ENCODE measurements around the gene SEPHS2. TPM values are rescaled to one million over a fixed set of nuclear protein-coding genes. Genes with fewer than 3 reads are reported as not detected.
"Not testable (repeated sequence)": the region's sequence is repeated elsewhere in the genome, so short reads cannot be mapped to it uniquely, and the experiment has no call there.

SEPHS2 gene, protein sequence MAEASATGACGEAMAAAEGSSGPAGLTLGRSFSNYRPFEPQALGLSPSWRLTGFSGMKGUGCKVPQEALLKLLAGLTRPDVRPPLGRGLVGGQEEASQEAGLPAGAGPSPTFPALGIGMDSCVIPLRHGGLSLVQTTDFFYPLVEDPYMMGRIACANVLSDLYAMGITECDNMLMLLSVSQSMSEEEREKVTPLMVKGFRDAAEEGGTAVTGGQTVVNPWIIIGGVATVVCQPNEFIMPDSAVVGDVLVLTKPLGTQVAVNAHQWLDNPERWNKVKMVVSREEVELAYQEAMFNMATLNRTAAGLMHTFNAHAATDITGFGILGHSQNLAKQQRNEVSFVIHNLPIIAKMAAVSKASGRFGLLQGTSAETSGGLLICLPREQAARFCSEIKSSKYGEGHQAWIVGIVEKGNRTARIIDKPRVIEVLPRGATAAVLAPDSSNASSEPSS
- polyA plus RNA-seq (ENCODE audit: insufficient read length in 12 of 12): 10 to 100 TPM in 11 of 12 donors, not detected in 1; 12.6 to 32.9 (median 15.5) TPM
- long read RNA-seq, donor 1, transcript SEPHS2-201 (1 exons, 2,551 nt): major isoform, 106 of 106 reads
- long read RNA-seq, donor 1, partial matches to known transcripts: 0 of 106 reads
- long read RNA-seq, donor 1, other reads (novel, unspliced or antisense): 0 of 106 reads
- long read RNA-seq, donor 2, transcript SEPHS2-201 (1 exons, 2,551 nt): major isoform, 28 of 28 reads
- long read RNA-seq, donor 2, partial matches to known transcripts: 0 of 28 reads
- long read RNA-seq, donor 2, other reads (novel, unspliced or antisense): 0 of 28 reads
- long read RNA-seq, donor 3, transcript SEPHS2-201 (1 exons, 2,551 nt): major isoform, 10 of 10 reads
- long read RNA-seq, donor 3, partial matches to known transcripts: 0 of 10 reads
- long read RNA-seq, donor 3, other reads (novel, unspliced or antisense): 0 of 10 reads
- long read RNA-seq, donor 4, transcript SEPHS2-201 (1 exons, 2,551 nt): major isoform, 8 of 8 reads
- long read RNA-seq, donor 4, partial matches to known transcripts: 0 of 8 reads
- long read RNA-seq, donor 4, other reads (novel, unspliced or antisense): 0 of 8 reads
- long read RNA-seq, donor 5, transcript SEPHS2-201 (1 exons, 2,551 nt): major isoform, 31 of 31 reads
- long read RNA-seq, donor 5, partial matches to known transcripts: 0 of 31 reads
- long read RNA-seq, donor 5, other reads (novel, unspliced or antisense): 0 of 31 reads
- long read RNA-seq, donor 6, transcript SEPHS2-201 (1 exons, 2,551 nt): major isoform, 11 of 11 reads
- long read RNA-seq, donor 6, partial matches to known transcripts: 0 of 11 reads
- long read RNA-seq, donor 6, other reads (novel, unspliced or antisense): 0 of 11 reads
- long read RNA-seq, donor 7, transcript SEPHS2-201 (1 exons, 2,551 nt): major isoform, 7 of 7 reads
- long read RNA-seq, donor 7, partial matches to known transcripts: 0 of 7 reads
- long read RNA-seq, donor 7, other reads (novel, unspliced or antisense): 0 of 7 reads
- long read RNA-seq, donor 8, transcript SEPHS2-201 (1 exons, 2,551 nt): major isoform, 29 of 29 reads
- long read RNA-seq, donor 8, partial matches to known transcripts: 0 of 29 reads
- long read RNA-seq, donor 8, other reads (novel, unspliced or antisense): 0 of 29 reads
- long read RNA-seq, donor 9, transcript SEPHS2-201 (1 exons, 2,551 nt): major isoform, 20 of 20 reads
- long read RNA-seq, donor 9, partial matches to known transcripts: 0 of 20 reads
- long read RNA-seq, donor 9, other reads (novel, unspliced or antisense): 0 of 20 reads
- long read RNA-seq, donor 10, transcript SEPHS2-201 (1 exons, 2,551 nt): major isoform, 22 of 22 reads
- long read RNA-seq, donor 10, partial matches to known transcripts: 0 of 22 reads
- long read RNA-seq, donor 10, other reads (novel, unspliced or antisense): 0 of 22 reads
- long read RNA-seq, donor 11, transcript SEPHS2-201 (1 exons, 2,551 nt): major isoform, 18 of 18 reads
- long read RNA-seq, donor 11, partial matches to known transcripts: 0 of 18 reads
- long read RNA-seq, donor 11, other reads (novel, unspliced or antisense): 0 of 18 reads

DNA sequence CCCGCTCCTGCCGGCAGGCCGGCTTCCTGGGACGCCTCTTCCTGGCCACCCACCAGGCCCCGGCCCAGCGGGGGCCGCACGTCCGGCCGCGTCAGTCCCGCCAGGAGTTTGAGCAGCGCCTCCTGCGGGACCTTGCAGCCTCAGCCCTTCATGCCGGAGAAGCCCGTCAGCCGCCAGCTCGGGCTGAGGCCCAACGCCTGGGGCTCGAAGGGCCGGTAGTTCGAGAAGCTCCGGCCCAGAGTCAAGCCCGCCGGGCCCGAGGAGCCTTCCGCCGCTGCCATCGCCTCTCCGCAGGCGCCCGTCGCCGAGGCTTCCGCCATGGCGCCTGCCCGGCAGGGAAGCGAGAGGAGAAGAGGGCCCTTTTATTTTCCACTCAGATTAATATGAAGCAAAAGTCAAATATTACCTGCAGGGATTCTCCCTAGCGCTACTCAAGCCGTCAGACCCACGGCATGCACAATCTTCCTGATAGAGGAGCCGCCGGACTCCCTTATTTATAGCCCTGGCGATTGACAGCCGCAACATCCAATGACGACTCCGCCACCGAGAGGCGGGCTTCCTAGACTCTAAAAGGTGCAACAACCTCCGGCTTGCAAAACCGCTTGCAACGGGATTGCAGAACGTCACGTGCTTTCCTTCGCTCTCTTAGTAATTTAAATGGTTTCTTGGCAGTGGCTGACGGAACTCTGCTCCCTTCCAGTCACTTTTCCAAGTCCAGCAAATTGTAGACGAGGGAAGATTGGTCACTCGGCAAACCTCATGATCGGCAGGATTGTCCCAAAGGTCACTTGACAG is at the start of gene SEPHS2:
TSS of gene SEPHS2 (minus strand) at position 467 of the 795 bp plus-strand sequence. CDS start at position 320, 147 bp downstream.
- peak; percentile 97 for DNase-seq

GRCh38 chr16:30494709-30495108 is 49.0 kb upstream of the SEPHS2 start:
- DNase-seq: no peak

- DNase-seq: no peak
Observed at GRCh38 chr16:30493941-30494488, 48.3 kb upstream of the SEPHS2 start.

DNA sequence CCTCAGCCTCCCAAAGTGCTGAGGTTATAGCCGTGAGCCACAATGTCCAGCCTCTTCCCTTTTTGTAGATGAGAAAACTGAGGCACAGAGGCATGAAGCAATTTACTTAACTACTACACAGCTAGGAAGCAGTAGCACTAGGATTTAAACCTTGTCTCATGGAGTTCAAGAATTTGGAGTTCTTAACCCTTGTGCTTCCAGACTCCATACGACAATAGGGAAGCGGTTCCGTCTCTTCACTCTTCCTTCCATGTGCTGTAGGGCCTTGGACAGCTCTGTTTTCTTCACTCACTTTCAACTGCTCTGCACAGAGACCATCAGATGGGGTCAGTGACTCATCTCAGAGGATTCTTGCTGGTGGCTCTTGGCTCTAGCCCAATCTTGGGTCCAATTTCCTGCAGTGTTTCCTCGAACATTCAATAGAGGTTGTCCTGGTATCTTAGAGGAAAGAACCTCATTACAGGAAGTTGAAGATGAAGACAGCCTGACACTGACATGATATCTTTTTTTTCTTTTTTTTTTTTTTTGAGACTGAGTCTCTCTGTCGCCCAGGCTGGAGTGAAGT is 46.2 kb upstream of the SEPHS2 start:
- DNase-seq: peak; percentile 8

- no peak for DNase-seq
Observed at GRCh38 chr16:30491229-30491628, 45.6 kb upstream of the SEPHS2 start.

DNA sequence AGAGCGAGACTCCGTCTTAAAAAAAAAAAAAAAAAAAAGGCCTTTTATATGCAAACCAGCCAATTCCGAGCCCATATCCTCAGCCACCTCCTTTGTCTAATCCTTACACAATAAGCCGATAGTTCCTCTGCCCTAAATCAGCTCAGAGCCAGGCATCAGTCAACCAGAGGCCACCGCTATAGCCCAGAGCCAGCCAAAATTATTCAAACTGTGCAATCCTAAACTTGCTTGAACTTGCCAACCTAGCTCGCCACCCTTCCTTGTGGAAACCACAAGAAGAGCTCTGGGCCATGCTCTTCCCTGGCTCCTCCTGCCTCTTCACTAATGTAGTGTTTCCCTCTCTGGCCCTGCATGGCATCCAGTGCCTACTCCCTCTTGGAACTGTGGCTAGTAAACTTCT is 44.5 kb upstream of the SEPHS2 start:
- no peak for DNase-seq

GRCh38 chr16:30488764-30489605 is 43.3 kb upstream of the SEPHS2 start:
- DNase-seq: no peak

DNA sequence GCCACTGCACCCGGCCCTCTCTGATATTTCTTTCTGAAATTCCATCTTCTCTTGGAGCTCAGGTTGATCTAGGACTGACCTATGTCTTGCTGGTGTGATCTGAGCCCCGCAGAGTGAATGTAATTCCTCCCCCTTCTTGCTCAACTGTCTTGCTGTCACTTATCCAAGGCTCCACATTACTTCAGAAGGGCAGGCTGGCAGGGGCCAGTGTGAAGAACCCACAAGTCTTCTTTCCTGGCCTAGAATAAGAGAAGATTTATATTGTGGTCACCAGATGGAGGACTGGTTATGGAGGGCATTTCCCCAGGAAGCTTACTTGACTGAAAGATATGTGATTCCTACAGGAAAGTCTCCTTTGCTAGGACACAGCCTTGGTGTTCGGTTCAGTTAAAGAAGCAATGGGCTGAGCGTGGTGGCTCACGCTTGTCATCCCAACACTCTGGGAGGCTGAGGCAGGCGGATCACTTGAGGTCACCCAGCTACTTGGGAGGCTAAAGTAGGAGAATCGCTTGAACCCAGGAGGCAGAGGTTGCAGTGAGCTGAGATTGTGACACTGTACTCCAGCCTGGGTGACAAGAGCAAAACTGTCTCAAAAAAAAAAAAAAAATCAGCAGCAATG is 40.3 kb upstream of the SEPHS2 start:
- no peak for DNase-seq

DNA sequence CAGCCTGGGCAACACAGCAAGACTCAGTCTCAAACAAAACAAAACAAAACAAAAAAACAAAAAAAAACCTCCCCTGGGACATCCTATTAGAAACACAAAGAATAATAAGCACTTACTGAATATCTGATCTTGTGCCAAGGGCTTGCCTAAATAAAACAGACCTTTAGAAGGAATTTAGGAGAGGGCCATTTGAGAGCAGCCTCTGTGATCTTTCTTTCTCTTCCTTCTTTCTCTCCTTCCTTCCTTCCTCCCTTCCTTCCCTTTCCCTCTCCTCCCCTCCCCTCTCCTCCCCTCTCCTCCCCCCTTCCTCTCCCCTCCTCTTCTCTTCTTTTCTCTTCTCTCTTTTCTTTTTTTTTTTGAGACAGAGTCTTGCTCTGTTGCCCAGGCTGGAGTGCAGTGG is 39.2 kb upstream of the SEPHS2 start:
- no peak for DNase-seq

DNA sequence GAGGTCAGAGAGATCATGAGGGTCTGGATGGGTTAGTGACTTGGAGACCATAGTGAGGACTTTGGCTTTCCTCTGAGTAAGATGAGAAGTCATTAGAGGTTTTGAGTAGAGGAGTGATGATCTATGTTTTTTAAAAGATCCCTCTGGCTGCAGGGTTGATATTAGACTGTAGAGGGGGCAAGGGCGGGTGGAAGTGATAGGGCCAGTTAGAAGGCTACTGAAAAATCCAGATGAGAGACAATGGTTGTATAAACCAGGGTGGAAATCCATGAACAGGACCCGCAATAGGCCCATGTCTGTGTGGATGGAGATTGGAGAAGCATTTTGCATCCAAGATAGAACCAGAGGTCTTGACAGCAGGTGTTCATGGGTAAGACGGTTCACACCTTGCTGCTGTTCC is 36.7 kb upstream of the SEPHS2 start:
- DNase-seq: no peak

DNA sequence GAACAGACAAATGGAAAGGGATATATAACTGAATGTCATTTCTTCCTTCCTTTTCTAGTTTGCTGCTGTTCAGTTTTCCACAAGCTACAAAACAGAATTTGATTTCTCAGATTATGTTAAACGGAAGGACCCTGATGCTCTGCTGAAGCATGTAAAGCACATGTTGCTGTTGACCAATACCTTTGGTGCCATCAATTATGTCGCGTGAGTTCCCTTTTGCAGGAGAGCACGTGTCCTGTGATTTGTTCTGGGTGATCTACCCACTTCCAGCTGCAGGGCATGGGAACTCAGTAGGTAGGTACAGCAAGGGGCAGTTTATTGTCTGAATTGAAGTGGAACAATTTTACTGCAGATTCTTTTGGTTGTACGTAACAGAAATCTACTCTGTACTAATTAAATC is 35.7 kb upstream of the SEPHS2 start:
- DNase-seq: no peak

- DNase-seq: no peak
Observed at GRCh38 chr16:30478766-30479478, 33.2 kb upstream of the SEPHS2 start.

DNA sequence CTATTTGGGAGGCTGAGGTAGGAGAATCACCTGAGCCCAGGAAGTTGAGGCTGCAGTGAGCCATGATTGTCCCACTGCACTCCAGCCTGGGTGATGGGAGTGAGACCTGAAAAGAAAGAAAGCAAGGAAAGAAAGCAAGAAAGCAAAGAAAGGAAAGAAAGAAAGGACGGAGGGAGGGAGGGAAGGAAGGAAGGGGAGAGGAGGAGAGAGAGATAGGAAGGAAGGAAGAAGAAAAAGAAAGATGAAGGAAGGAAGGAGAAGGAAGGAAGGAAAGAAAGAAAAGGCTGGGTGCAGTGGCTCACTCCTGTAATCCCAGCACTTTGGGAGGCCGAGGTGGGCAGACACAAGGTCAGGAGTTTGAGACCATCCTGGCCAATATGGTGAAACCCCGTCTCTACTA is 32.1 kb upstream of the SEPHS2 start:
- DNase-seq: not testable (repeated sequence)

DNA sequence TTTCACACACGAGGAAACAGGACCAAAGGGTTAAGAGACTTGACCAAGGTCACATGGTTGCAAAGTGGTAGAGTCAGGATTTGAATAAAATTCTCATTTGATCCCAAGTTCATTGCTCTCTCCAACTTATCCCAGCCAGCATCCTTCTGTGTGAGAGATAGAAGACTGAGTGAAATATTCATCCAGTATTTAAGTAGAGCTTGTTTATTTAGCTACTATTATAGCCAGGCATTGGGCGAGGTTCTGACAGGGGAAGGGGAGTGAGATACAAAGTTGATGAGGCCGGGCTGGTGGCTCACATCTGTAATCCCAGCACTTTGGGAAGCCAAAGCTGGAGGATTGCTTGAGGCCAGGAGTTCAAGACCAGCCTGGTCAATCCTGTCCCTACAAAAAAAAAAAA is 31.3 kb upstream of the SEPHS2 start:
- no peak for DNase-seq

GRCh38 chr16:30474684-30475083 is 29.0 kb upstream of the SEPHS2 start:
- no peak for DNase-seq

DNA sequence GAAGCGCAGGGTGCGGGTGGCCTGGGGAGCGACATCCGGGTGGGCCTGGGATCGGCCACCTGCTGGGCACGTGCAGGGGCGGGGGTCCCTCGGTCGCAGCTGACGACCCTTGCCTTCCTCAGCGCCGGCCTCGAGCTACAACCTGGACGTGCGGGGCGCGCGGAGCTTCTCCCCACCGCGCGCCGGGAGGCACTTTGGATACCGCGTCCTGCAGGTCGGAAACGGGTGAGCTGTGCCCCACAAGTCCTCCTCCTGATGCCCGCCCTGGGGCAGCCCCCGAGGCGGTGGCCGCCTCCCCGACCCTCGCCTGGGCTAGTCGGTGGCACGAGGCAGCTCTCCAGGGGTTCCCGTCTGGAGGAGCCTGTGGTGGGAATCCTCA is 28.4 kb upstream of the SEPHS2 start:
- no peak for DNase-seq
